Fibroblast of the aortic adventitia (primary cell): ENCODE results near the gene ORMDL3. TPM values are rescaled to one million over a fixed set of nuclear protein-coding genes. Genes with fewer than 3 reads are reported as not detected.
A peak's percentile ranks its signal among the peaks of the same experiment; 100 is the strongest.
"Not testable (repeated sequence)": the region's sequence is repeated elsewhere in the genome, so short reads cannot be mapped to it uniquely, and the experiment has no call there.

ENCODE experiments used
- DNase-seq: peaks from one replicate; pipeline ENCODE4 v3.0.0-alpha.2; 2010; ENCODE audit warnings: low read depth
- H3K4me3 ChIP-seq: 2 replicates; pipeline ENCODE4 v1.5.1; 2011; ENCODE audit warnings: low read depth, mild to moderate bottlenecking, control low read depth, low read length, moderate library complexity
- total RNA-seq: library from RNA; depleted of rRNA; stranded (reverse); fragments of >200 nt; gene quantifications from 2 replicates; pipeline ENCODE4 v1.2.3, GENCODE V29; 2012; ENCODE audit warnings: low replicate concordance
- TF ChIP-seq, protein P1 (sequence below): IDR thresholded peaks from 2 replicates; pipeline ENCODE4 v1.5.1; 2011; ENCODE audit warnings: mild to moderate bottlenecking, low read length, control low read depth, inconsistent platforms; ENCODE audit not compliant: insufficient read depth

ORMDL3 gene
- total RNA-seq, 1 donor = 46.9 TPM

DNA sequence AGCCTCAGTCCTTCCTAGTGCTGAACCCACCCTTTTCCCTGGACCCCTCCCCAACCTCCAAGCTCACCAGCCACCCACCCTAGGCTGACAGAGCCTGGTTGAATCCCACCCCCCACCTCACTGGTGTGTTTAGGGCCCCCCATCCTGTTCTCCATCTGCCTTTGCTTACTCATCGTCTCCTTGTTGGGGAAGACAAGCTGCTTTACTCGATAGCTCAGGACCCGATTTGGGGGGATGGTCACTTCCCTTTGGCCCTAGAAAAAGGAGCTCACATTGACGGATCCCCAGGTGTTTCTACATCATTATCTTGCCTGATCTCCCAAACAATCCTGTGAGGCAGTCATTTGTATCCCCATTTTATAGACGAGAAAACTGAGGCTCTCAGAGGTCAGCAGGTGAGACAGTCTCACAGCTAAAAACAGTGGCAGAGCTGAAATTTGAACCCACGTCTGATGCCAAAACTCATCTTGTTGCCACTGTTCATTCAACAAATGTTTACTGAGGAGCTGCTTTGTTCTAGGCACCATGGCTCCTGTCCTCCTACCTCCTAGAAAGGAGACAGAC, 18.5 kb downstream of the ORMDL3 start:
- no peak for DNase-seq
- TF ChIP-seq, protein P1, sequence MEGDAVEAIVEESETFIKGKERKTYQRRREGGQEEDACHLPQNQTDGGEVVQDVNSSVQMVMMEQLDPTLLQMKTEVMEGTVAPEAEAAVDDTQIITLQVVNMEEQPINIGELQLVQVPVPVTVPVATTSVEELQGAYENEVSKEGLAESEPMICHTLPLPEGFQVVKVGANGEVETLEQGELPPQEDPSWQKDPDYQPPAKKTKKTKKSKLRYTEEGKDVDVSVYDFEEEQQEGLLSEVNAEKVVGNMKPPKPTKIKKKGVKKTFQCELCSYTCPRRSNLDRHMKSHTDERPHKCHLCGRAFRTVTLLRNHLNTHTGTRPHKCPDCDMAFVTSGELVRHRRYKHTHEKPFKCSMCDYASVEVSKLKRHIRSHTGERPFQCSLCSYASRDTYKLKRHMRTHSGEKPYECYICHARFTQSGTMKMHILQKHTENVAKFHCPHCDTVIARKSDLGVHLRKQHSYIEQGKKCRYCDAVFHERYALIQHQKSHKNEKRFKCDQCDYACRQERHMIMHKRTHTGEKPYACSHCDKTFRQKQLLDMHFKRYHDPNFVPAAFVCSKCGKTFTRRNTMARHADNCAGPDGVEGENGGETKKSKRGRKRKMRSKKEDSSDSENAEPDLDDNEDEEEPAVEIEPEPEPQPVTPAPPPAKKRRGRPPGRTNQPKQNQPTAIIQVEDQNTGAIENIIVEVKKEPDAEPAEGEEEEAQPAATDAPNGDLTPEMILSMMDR = no peak
- H3K4me3 ChIP-seq = no peak overlapping the region

DNA sequence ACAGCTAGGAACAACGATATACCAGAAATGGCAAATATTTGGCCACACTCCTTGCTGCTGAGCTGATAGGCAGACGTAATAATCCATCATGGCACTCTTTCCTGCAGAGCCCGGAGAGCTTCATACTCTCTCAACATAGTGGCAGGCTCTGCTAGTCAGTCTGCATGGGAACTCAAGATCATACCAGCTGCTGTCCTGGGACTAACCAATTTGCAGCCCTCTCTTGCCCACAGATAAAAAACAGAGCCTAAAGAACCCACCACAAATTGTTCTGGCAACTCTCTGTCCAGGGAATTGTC, 22.5 kb downstream of the ORMDL3 start:
- no peak for DNase-seq
- TF ChIP-seq, protein P1 = no peak
- H3K4me3 ChIP-seq = no peak overlapping the region

DNA sequence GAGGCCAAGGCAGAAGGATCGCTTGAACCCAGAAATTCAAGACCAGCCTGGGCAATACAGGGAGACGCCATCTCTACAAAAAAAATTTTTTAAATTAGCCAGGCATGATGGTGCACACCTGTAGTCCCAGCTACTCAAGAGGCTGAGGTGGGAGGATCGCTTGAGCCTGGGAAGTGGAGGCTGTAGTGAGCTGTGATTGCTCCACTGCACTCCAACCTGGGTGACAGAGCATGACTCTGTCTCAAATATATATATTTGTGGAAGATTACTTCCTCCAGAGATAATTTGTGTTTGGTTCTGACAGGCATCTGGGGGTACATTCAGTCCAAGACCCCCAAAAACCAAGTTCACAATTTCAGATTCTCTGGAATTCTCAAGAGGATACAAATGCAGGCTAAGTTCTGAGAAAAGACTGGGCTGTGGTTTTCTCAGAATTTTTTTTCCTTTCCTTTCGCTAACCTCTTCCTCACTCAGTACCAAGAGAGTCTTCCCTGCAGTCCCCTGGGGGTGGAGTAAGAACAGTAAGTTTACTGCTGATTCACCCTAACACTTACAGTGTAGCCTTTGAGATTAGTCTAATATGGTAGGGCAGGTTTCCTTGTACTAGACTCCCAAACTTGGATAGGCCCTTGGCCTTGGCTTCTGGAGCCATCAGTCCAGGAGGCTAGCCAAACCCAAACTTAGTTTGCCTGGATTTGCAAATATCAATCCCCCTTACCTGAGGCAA, 24.1 kb downstream of the ORMDL3 start:
- DNase-seq = peak; percentile 5
- TF ChIP-seq, protein P1 = no peak
- no peak overlapping the region for H3K4me3 ChIP-seq

DNA sequence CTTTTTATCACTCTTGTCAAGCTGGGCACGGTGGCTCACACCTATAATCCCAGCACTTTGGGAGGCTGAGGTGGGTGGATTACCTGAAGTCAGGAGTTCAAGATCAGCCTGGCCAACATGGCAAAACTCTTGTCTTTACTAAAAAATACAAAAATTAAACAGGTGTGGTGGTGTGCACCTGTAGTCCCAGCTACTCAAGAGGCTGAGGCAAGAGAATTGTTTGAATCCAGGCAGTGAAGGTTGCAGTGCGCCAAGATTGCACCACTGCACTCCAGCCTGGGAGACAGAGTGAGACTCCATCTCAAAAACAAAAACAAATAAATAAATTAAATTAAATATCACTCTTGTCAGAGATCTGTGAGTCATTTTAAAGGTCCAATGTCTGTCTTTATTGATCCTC, 25.4 kb downstream of the ORMDL3 start:
- DNase-seq = not testable (repeated sequence)

DNA sequence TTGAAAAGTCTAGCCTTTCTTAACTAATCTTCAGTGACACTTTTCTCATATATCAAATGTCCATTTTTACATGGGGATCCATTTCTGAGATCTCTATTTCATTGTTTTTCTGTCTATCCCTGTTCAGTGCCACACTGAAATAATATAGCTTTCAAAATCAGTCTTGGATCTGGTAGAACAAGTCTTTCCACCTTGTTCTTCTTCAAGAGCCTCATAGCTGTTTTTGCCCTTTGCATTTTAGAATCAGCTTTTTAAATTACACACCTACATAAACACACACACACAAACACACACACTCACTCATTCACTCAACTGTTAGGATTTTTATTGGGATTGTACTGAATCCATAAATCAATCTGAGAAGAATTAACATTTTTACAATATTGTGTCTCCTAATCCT, 28.2 kb downstream of the ORMDL3 start:
- no peak for DNase-seq
- H3K4me3 ChIP-seq = no peak overlapping the region
- TF ChIP-seq, protein P1 = no peak

More for the DNA sequence above, 25.4 kb downstream of the ORMDL3 start:
- not testable (repeated sequence) for H3K4me3 ChIP-seq

DNA sequence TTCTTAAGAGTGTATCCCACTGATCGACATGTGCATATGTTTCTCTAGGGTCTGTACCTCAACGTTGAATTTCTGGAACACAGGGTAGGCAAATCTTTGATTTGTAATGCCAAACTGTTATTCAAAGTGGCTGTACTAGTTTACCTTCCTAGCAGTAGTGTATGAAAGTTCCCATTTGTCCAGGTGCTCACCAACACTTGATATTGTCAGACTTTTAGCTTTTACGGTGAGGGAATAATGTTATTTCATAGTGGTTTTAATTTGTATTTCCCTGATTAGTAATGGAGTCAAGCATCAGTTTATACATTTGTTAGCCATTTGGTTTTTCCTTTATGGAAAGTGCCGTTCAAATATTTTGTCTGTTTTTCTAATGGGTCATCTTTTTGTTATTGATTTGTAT, 29.3 kb downstream of the ORMDL3 start:
- TF ChIP-seq, protein P1 = no peak
- no peak overlapping the region for H3K4me3 ChIP-seq
- no peak for DNase-seq

DNA sequence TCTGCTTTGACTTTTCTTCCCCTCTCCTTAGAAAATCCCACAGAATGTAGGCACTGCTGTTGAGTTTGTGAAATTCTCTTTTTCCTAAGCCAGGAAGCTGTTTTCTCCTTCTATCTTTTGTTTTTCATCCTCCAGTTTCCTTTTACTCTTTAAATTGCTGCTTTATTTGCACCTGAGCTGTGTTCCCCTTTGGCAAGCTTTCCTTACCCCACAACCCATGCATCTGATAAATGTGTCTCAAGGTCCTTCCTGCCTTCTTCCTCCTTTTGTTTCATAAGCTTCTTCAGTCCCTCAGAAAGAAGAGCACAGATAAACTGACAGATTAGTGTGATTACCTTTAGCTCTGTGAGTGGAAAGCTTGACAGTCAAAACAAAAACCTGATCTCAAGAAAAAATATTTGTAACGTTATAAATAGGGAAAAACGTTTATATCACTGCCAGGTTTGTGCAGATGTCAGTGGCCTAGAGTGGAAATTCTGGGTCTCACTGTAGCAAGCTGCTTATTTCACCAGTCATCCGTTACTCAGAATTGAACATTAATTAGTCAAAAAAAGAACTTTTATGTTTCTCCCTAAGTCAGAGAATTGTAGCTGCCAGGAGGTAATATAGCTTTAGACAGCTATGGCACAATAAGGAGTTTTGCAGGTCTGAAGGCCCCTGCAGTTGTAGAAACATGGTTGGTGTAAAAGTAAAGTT, 32.6 kb downstream of the ORMDL3 start:
- TF ChIP-seq, protein P1 = no peak
- DNase-seq = no peak
- H3K4me3 ChIP-seq = no peak overlapping the region
